H9 (cell line): ENCODE data around the gene LDLRAD4. TPM values are rescaled to one million over a fixed set of nuclear protein-coding genes. Genes with fewer than 3 reads are reported as not detected.

Experiments used
- DNase-seq: peaks from one replicate; pipeline ENCODE4 v3.0.0-alpha.2; 2017
- H2AFZ ChIP-seq: one replicate; pipeline ENCODE4 v1.6.1; 2013; ENCODE audit warnings: mild to moderate bottlenecking, low read length, control low read depth, moderate library complexity
- H2AK5ac ChIP-seq: 2 replicates; pipeline ENCODE4 v1.6.1; 2013; ENCODE audit warnings: low read length, control low read depth, mixed read lengths; ENCODE audit not compliant: insufficient read length
- H2BK120ac ChIP-seq: one replicate; pipeline ENCODE4 v1.6.1; 2013; ENCODE audit warnings: low read depth, mild to moderate bottlenecking, low read length, control low read depth, inconsistent platforms; ENCODE audit not compliant: poor library complexity, severe bottlenecking
- H2BK12ac ChIP-seq: 2 replicates; pipeline ENCODE4 v1.6.1; 2013; ENCODE audit warnings: low read length, control low read depth, mixed read lengths, low read depth; ENCODE audit not compliant: insufficient read length
- H2BK15ac ChIP-seq: 2 replicates; pipeline ENCODE4 v1.6.1; 2013; ENCODE audit warnings: low read depth, low read length, control low read depth
- H2BK20ac ChIP-seq: one replicate; pipeline ENCODE4 v1.6.1; 2013; ENCODE audit warnings: low read depth, mild to moderate bottlenecking, low read length, control low read depth, inconsistent platforms; ENCODE audit not compliant: poor library complexity, severe bottlenecking
- H2BK5ac ChIP-seq: 2 replicates; pipeline ENCODE4 v1.6.1; 2013; ENCODE audit warnings: low read length, control low read depth, mixed read lengths; ENCODE audit not compliant: insufficient read length
- H3K14ac ChIP-seq: 2 replicates; pipeline ENCODE4 v1.6.1; 2013; ENCODE audit warnings: low read length, control low read depth; ENCODE audit not compliant: insufficient read depth
- H3K18ac ChIP-seq: 2 replicates; pipeline ENCODE4 v1.6.1; 2013; ENCODE audit warnings: low read depth, mild to moderate bottlenecking, mixed read lengths, low read length, control low read depth; ENCODE audit not compliant: insufficient read length
- H3K23ac ChIP-seq: 2 replicates; pipeline ENCODE4 v1.6.1; 2013; ENCODE audit warnings: low read length, control low read depth, mixed read lengths, low read depth; ENCODE audit not compliant: insufficient read length
- H3K23me2 ChIP-seq: 2 replicates; pipeline ENCODE4 v1.6.1; 2013; ENCODE audit warnings: low read depth, mild to moderate bottlenecking, mixed read lengths, low read length, control low read depth; ENCODE audit not compliant: insufficient read length, poor library complexity, severe bottlenecking
- H3K27ac ChIP-seq: 2 replicates; pipeline ENCODE4 v1.5.1; 2013; ENCODE audit warnings: low read length, control low read depth, mixed read lengths, low read depth; ENCODE audit not compliant: insufficient read length
- H3K27me3 ChIP-seq: 2 replicates; pipeline ENCODE4 v1.6.1; 2013; ENCODE audit warnings: low read length, control low read depth, inconsistent platforms; ENCODE audit not compliant: insufficient read depth
- H3K4ac ChIP-seq: 2 replicates; pipeline ENCODE4 v1.6.1; 2013; ENCODE audit warnings: low read depth, mild to moderate bottlenecking, control low read depth, inconsistent platforms, low read length, moderate library complexity
- H3K4me1 ChIP-seq: 2 replicates; pipeline ENCODE4 v1.6.1; 2013; ENCODE audit warnings: low read length, control low read depth, inconsistent platforms; ENCODE audit not compliant: insufficient read depth
- H3K4me2 ChIP-seq: 2 replicates; pipeline ENCODE4 v1.6.1; 2013; ENCODE audit warnings: low read length, control low read depth, mixed read lengths; ENCODE audit not compliant: insufficient read length, insufficient read depth
- H3K56ac ChIP-seq: 2 replicates; pipeline ENCODE4 v1.6.1; 2013; ENCODE audit warnings: low read depth, mild to moderate bottlenecking, mixed read lengths, low read length, control low read depth; ENCODE audit not compliant: insufficient read length
- H3K79me1 ChIP-seq: 2 replicates; pipeline ENCODE4 v1.6.1; 2013; ENCODE audit warnings: low read depth, mild to moderate bottlenecking, moderate library complexity, low read length, control low read depth, inconsistent platforms; ENCODE audit not compliant: insufficient read depth, poor library complexity, severe bottlenecking
- H3K79me2 ChIP-seq: 2 replicates; pipeline ENCODE4 v1.6.1; 2013; ENCODE audit warnings: low read length, control low read depth, inconsistent platforms; ENCODE audit not compliant: insufficient read depth
- H3K9ac ChIP-seq: 2 replicates; pipeline ENCODE4 v1.6.1; 2013; ENCODE audit warnings: low read length, control low read depth, mixed read lengths; ENCODE audit not compliant: insufficient read length; ENCODE audit errors: extremely low read depth
- H3K9me3 ChIP-seq: one replicate; pipeline ENCODE4 v1.6.1; 2013; ENCODE audit warnings: low read depth, low read length, inconsistent platforms; ENCODE audit not compliant: control insufficient read depth
- H3T11ph ChIP-seq: one replicate; pipeline ENCODE4 v1.6.1; 2013; ENCODE audit warnings: mild to moderate bottlenecking, low read length, control low read depth, inconsistent platforms
- H4K20me1 ChIP-seq: one replicate; pipeline ENCODE4 v1.6.1; 2013; ENCODE audit not compliant: control insufficient read depth, insufficient read length, insufficient read depth
- H4K5ac ChIP-seq: 2 replicates; pipeline ENCODE4 v1.6.1; 2013; ENCODE audit warnings: low read depth, mild to moderate bottlenecking, mixed read lengths, low read length, control low read depth; ENCODE audit not compliant: insufficient read length
- H4K8ac ChIP-seq: replicated peaks from 2 replicates; pipeline ENCODE4 v1.6.1; 2013; ENCODE audit warnings: low read length, control low read depth, mixed read lengths, low read depth; ENCODE audit not compliant: insufficient read length
- H4K91ac ChIP-seq: 2 replicates; pipeline ENCODE4 v1.6.1; 2013; ENCODE audit warnings: low read depth, mild to moderate bottlenecking, moderate library complexity, mixed read lengths, low read length, control low read depth; ENCODE audit not compliant: insufficient read length
- H3K27ac Mint-ChIP-seq, 3 experiments: 2 replicates in 2 of 3; 3 replicates in 1 of 3; pipeline ENCODE4 v1.8.0; 2020 to 2021; ENCODE audit warnings: mixed read lengths in 3 of 3, mild to moderate bottlenecking in 1 of 3, moderate library complexity in 1 of 3
- H3K27me3 Mint-ChIP-seq: 2 replicates; pipeline ENCODE4 v1.8.0; 2021; ENCODE audit warnings: low read depth, mild to moderate bottlenecking, moderate library complexity, mixed read lengths
- H3K36me3 Mint-ChIP-seq, 3 experiments: 2 replicates in 2 of 3; 3 replicates in 1 of 3; pipeline ENCODE4 v1.8.0; 2020 to 2021; ENCODE audit warnings: low read depth in 3 of 3, mixed read lengths in 3 of 3; ENCODE audit not compliant: insufficient read depth in 1 of 3
- H3K4me1 Mint-ChIP-seq, 2 experiments: 2 replicates each; pipeline ENCODE4 v1.8.0; 2020; ENCODE audit warnings: mixed read lengths in 2 of 2
- H3K4me3 Mint-ChIP-seq, 2 experiments: 2 replicates in 1 of 2; 3 replicates in 1 of 2; pipeline ENCODE4 v1.8.0; 2020 to 2021; ENCODE audit warnings: mild to moderate bottlenecking in 2 of 2, mixed read lengths in 2 of 2, moderate library complexity in 1 of 2
- H3K9me3 Mint-ChIP-seq, 2 experiments: 2 replicates in 1 of 2; 3 replicates in 1 of 2; pipeline ENCODE4 v1.8.0; 2020; ENCODE audit warnings: mild to moderate bottlenecking in 2 of 2, mixed read lengths in 2 of 2, moderate library complexity in 1 of 2
- WGBS: extraction: QIAGEN DNeasy Blood & Tissue Kit; methylation state at CpG from one replicate; pipeline ENCODE4 v1.1.7; 2013; ENCODE audit warnings: missing lambda C conversion rate, low lambda C conversion rate, mixed read lengths; ENCODE audit not compliant: insufficient read length; ENCODE audit errors: extremely low coverage; 5-methylcytosine and 5-hydroxymethylcytosine counted together
- total RNA-seq: library from RNA; stranded (reverse); gene quantifications from 2 replicates; pipeline ENCODE4 v1.2.1, GENCODE V29; 2021
- TF ChIP-seq, protein P1 (sequence below): fragments of 200-600 bp; sonication (generic); conservative IDR thresholded peaks from 3 replicates; pipeline ENCODE4 v1.8.0; 2021; ENCODE audit warnings: antibody characterized with exemption, mild to moderate bottlenecking

LDLRAD4 gene
- total RNA-seq, 1 experiment from 2014 or later, result 3.9 TPM

DNA sequence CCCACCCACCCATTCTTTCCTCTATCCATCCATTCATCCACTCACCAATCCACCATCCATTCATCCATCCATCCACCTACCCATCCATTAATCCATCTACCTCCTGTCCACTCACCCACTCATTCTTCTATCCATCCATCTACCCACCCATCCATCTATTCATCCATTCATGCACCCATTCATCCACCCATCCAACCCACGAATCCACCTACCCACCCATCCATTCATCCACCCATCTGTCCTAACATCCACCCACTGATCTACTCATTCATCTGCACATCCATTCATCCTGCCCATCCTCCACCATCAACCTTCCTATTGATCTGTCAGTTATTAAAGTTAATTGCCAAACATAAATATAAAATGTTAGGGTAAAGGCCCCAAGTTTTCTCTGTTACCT, 25.6 kb downstream of the LDLRAD4 start:
- no peaks in the 10 kb centered on the region for H3K23me2 ChIP-seq
- H4K5ac ChIP-seq, result no peak overlapping the region
- no peaks in the 10 kb centered on the region for H3K4me1 ChIP-seq
- H3K79me1 ChIP-seq, result no peaks in the 10 kb centered on the region
- H3T11ph ChIP-seq, result no peak overlapping the region
- H4K91ac ChIP-seq, result no peak overlapping the region
- H3K9ac ChIP-seq, result no peak overlapping the region
- H2AFZ ChIP-seq, result no peak overlapping the region
- H4K8ac ChIP-seq, result no peak overlapping the region
- Mint-ChIP-seq H3K4me3 (no peak overlapping the region), H3K27me3 (peaks cover 2% of the 10 kb centered on the region; the same call in 1 of the 2 replicates), H3K4me1 (peaks cover 19 to 23% of the 10 kb centered on the region in 2 experiments), H3K36me3 (no peaks in the 10 kb centered on the region), H3K27ac (no peak overlapping the region), H3K9me3 (peaks cover 0 to 3% of the 10 kb centered on the region in 2 experiments; a peak in 2 of 5 replicates)
- H2AK5ac ChIP-seq, result no peak overlapping the region
- H3K79me2 ChIP-seq, result no peaks in the 10 kb centered on the region
- no peaks in the 10 kb centered on the region for H3K9me3 ChIP-seq
- H3K4ac ChIP-seq, result no peak overlapping the region
- H2BK20ac ChIP-seq, result no peak overlapping the region
- no peak overlapping the region for H2BK5ac ChIP-seq
- H3K23ac ChIP-seq, result no peak overlapping the region
- H3K27me3 ChIP-seq, result no peaks in the 10 kb centered on the region
- no peak overlapping the region for H2BK120ac ChIP-seq
- TF ChIP-seq, protein P1, sequence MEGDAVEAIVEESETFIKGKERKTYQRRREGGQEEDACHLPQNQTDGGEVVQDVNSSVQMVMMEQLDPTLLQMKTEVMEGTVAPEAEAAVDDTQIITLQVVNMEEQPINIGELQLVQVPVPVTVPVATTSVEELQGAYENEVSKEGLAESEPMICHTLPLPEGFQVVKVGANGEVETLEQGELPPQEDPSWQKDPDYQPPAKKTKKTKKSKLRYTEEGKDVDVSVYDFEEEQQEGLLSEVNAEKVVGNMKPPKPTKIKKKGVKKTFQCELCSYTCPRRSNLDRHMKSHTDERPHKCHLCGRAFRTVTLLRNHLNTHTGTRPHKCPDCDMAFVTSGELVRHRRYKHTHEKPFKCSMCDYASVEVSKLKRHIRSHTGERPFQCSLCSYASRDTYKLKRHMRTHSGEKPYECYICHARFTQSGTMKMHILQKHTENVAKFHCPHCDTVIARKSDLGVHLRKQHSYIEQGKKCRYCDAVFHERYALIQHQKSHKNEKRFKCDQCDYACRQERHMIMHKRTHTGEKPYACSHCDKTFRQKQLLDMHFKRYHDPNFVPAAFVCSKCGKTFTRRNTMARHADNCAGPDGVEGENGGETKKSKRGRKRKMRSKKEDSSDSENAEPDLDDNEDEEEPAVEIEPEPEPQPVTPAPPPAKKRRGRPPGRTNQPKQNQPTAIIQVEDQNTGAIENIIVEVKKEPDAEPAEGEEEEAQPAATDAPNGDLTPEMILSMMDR, result no peak
- no peaks in the 10 kb centered on the region for H4K20me1 ChIP-seq
- H3K14ac ChIP-seq, result no peak overlapping the region
- H3K27ac ChIP-seq, result no peak overlapping the region
- DNase-seq, result no peak
- H3K18ac ChIP-seq, result no peak overlapping the region
- H3K4me2 ChIP-seq, result no peak overlapping the region
- no peak overlapping the region for H3K56ac ChIP-seq
- no CpG with 5 or more reads among the region's 1 CpG for WGBS
- no peak overlapping the region for H2BK15ac ChIP-seq
- no peak overlapping the region for H2BK12ac ChIP-seq
